GM21619 (cell line): ENCODE data around the gene PRKCB.
A peak's percentile ranks its signal among the peaks of the same experiment; 100 is the strongest.

Source experiments
- ATAC-seq: cut with Tn5 transposase; IDR thresholded peaks from one replicate; pipeline ENCODE4 v1.9.1; 2021; ENCODE audit not compliant: unreplicated experiment

PRKCB gene

DNA sequence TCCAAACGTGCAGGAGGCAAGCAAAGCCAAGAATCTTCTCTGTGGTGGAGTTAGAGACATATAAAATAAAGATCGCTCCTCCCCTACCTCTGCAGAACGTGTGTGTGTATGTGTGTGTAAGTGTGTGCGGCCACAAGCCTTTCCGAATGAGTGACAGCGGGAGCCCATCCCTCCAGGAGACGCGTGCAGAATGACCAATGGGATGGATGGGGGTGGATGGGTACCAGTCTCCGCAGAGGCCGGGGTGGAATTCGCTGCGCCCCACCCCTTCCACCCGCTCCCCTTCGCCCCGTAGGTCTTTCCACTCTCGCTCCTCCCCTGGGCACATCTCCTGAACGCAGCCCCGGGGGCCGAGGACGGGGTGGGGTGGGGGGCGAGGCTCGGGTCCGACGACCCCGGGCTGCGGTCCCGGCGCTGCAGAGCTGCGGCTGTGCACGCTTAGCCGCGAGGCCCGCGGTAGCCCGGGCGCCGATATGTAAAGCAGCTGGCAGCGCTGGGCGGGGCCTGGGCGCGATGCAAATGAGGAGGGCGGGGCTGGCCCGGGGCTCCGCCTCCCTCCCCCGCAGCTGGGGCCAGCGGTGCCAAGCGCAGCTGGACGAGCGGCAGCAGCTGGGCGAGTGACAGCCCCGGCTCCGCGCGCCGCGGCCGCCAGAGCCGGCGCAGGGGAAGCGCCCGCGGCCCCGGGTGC is at the start of gene PRKCB:
Gene PRKCB (plus strand): TSS at position 594 of the 688 bp plus-strand sequence.
- ATAC-seq: peak; percentile 66

DNA sequence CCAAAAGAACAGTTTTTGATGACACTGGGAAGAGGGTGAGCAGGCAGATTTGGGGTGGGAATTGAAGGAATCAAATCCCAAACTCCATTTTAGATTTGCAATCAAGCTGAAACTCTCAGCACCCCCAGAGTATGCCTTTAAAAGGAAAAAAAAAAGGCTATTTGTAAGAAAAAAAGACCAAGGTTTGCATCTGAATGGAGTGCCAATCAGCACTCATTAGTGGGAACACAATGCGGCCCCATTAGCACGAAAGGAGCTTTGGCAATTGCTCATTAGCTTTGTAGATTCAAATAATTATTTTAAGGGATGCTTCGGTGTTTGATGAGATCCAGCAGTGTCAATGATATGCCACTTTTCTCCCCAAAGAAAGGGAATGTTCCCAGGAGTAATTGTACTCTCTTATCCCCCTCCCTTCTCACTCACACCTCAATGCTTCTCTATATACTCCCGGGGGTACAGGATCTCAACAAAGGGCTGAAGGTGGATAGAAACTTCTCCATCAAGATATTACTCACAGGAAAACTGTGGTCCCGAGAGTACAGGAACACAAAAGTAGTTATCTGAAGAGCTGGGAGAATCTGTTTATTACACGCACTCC is 48.7 kb upstream of the PRKCB start:
- ATAC-seq: no peak

DNA sequence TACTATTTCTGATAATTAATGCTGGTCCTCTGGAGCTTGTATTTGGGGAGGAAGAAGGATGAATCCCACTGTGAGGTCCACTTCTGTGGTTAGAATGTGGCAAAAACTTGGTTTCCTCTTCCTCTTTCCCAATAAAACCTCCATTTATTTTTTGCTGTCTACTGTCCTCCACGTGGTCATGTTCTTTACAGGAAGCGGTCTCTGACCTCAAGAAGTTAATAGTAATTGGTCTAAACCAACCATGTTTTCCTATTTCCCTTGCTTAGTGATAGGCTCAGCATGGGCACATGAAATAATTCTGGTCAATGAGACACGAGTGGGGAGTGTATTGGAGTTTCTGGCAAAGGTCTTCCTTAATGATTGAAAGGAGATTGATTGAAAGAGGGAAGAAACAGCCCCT is 47.1 kb upstream of the PRKCB start:
- ATAC-seq: no peak

DNA sequence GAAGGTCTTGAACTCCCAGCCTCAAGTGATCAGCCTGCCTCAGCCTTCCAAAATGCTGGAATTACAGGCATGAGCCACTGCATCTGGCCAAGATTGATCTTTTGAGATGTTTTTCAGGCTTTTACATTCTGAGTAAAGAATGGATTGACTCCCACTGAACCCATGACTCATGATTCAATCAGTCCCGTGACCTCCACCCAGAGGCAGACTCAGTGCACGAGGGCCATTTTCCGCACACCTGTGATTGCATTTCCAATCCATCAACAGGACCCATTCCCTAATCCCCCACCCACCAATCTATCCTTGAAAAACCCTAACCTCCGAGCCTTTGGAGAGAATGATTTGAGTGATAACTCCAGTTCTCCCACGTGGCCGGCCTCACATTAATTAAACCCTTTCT is 40.4 kb upstream of the PRKCB start:
- no peak for ATAC-seq

DNA sequence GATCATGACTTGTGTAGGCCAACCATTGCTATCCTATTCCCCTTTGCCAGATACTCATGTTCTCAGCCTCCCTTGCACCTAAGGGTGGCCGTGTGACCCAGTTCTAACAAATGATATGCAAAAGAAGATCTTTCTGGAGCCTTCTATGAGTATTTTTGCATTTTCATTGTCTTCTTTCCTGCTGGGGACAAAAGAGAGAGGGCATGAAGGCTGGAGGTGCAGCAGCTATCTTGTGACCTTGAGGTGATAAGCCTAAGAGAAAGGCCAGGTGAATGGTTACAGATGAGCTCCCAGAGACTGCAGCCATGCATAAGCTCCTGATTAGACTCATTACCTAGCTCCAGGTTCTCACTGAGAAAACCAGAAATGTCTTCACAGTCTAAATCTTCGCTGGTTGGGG is 38.8 kb upstream of the PRKCB start:
- ATAC-seq: no peak

DNA sequence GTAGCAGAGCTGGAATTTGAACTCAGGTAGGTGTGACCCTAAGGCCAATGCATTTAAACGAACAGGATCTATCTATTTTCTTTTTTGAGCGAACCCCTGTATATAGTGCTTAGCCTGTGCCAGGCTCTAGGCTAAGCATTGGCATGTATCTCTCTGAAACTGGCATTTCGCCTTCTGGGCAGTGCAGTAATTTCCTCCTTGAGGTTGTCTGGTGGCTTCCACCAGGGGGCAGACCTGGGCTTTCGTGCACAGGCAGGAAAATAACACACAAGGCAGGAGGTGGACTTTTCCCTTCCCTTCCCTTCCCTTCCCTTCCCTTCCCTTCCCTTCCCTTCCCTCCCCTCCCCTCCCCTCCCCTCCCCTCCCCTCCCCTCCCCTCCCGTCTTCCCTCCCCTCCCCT is 34.4 kb upstream of the PRKCB start:
- no peak for ATAC-seq

DNA sequence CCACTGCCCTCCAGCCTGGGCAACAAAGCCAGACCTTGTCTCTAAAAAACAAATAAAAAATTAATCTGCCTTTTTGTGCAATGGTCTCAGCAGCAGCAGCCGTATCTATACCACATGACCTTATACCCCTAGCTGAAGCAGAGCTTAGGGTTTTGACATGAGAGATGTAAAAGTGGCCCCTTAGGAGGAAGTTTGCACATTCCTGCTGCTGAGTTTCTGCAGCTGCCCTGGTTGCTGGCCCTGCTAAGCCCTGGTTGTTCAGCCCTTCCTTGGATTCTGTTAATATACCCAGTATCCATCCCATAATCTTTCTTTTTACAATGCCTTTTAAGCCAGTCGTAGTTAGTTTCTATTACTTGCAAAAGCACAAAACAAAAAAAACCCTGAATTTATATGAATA is 33.0 kb upstream of the PRKCB start:
- no peak for ATAC-seq

DNA sequence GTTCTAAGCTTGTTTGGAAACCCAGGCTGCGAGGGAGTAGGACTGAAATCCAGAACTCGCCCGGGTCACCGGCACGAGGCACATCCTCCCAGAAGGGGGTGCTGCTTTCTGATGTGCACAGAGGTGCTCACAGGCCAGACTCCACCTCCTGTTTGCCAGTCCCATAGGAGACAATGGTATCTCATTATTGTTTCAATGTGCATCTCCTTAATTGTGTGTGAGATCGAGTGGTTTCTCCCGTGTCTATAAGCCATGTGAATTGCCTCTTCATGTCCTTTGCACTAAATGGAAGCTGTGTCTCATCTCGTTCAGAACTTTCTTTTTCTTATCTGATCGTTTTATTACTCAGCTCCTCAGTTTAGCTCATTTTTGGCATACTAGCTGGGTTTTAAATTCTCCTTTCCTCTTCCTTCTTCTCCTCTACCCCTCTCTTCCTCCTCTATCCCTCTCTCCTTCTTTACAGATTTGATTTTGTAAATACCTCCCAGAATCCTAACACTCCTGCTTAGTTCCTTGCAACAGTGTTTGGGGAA is 32.1 kb upstream of the PRKCB start:
- peak; percentile 71 for ATAC-seq

DNA sequence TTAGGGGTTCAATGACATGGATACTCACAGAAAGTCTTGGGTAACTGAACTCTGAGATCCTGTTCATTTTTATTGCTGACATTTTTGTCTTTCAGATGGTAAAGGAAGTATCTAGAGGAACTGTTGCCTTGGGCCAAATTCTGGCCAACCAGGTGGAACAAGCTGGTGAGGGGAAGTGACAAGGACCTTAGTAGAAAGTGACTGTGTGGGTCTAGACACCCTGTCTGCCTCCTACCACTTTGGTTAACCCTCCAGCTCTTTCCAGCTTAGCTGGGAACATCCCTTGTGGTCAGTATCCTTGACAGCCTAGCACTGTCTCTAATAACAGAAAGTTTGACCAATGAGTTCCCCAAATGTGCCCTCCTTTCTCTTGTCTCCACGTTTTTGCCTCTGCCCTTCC is 28.8 kb upstream of the PRKCB start:
- ATAC-seq: no peak

DNA sequence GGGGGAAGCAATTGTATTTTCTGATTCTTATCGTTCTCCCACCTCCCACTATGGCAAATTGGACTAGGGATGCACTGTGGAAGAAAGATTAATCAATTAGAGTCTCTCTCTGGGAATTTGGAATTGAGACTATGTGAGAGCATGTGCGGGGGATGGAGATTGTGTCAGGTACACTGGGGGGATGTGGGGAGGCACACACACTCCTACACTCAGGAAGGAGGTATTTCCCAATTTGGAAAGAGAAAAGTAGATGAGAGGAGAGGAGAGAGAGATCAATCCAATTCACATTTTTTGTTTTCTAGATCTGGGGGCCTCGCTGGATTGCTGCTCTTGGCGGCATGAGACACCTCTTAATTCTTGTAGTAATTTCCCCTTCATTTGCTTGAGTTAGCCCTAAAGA is 14.3 kb upstream of the PRKCB start:
- no peak for ATAC-seq

DNA sequence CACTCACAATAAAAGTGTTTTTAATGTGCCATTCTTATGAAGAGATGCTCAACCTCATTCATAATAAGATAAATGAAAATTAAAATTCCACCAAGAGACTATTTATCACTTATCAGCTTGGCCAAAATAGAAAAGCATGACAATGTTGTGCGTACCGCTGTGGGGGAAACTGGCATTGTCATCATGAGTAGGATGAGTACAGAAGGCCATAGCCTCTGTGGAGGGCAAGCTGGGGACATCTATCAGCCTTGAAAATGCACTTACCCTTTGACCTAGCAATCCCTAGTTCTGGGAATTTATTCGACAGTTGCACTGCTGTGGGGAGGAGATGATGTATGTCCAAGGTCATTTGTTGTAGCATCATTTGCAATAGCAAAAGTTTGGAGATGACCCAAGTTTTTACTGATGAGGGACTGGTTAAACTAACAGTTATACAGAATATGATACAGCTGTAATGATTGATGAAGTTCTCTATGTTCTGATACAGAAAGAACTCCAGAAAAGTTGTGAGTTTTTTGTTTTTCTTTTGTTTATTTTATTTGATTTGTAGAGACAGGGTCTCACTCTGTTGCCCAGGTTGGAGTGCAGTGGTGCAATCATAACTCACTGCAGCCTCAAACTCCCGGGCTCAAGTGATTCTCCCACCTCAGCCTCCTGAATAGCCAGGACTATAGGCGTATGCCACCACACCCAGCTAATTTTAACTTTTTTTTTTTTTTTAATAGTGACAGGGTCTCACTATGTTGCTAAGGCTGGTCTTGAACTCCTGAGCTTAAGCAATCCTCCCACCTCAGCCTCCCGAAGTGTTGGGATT is 13.7 kb upstream of the PRKCB start:
- ATAC-seq: no peak

DNA sequence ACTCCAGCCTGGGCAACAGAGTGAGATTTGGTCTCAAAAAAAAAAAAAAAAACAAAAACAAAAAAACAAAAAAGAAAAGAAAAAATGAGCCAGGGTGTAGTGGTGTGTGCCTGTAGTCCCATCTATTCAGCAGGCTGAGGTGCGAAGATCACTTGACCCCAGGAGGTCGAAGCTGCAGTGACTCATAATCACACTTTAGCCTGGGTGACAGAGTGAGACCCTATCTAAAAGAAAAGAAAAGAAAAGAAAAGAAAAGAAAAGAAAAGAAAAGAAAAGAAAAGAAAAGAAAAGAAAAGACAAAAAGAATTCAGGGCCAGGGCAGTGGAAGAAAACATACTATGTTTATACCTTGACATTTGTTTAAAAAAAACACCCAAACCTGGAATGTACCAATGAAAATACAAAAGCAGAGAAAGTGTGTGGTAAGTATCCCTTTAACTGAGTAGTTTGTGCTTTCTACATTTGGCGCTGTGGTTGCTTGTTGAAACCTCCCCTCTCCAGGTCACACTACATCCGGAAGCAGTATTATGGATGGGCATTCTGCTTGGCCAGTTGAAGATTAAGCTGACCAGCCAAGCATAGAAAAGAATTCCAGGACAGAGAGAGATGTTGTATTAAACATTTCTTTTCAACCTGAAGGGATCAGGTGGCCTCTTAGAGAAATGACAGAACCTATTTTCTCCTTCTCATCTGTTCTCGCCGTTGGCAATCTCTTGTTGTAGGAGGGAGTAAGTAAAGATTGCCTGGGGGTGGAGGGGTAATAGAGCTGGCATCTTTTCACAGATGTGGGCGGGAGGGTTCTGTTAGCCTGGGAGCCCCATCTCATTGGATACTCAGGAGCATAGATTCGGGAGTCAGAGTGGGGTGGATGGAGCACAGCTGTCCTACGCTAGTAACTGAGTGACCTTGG is 12.1 kb upstream of the PRKCB start:
- no peak for ATAC-seq

DNA sequence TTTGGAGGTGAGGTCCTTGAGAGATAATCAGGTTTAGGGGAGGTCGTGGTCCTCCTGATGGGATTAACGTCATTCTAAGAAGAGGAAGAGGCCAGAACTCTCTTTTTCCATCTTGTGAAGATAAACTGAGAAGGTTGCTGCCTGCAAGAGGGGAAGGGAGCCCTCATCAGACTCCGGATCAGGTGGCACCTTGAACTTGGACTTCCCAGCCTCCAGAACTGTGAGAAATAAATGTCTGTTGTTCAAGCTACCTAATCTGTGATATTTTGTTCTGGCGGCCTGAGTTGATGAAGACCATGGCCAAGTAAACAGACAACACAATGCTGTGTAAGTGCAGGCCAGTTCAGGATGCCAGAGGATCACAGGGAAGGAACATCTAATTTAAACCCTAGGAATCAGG is 10.9 kb upstream of the PRKCB start:
- no peak for ATAC-seq

DNA sequence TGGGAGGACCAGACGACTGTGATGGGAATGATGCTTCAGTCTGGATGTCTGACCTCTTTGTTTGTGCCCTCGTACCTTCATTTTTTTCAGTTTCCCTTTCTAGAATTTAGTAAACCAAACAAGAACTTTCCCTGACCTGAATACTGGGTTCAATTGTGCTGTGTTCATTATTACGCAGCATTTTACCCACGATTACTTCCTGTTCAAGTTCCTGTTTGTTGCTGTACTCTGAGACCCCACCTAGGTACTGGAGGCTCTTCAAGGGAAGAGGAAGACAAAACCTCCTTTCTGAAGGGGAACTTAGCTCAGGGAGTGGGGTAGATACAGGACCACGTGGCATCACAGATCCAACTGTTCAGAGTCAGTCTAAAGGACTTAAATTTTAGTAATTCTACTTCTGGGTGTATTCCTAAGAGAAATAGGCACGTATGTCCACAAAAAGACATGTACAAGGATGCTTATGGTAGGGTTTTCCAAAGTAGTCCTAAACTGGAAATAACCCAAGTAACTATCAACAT is 9.2 kb upstream of the PRKCB start:
- ATAC-seq: no peak

DNA sequence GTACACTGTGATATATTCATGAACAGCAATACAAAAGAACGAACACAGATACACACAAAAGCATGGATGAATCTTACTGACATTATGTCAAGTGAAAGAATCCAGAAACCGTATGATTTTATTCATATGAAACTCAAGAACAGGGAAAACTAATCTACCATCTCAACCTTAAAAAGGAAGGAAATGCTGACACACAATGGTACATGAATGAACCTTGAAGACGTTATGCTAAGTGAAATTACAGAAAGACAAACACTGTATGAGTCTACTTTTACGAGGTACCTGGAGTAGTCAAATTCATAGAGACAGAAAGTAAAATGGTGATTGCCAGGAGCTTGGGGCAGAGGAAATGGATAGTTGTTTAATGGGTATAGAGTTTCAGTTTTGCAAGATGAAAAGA is 8.7 kb upstream of the PRKCB start:
- ATAC-seq: no peak

DNA sequence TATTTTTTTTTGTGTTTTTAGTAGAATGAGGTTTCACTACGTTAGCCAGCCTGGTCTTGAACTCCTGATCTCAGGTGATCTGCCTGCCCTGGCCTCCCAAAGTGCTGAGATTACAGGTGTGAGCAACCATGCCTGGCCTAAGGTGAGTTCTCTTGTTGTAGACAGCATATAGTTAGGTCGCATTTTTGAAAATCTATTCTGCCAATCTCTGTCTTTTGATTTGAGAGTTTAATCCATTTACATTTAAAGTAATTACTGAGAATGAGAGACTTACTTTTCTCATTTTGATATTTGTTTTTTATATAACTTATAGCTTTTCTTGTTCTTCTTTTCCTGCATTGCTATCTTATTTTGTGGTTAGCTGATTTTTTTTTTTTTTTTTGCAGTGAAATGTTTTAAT is 6.3 kb upstream of the PRKCB start:
- ATAC-seq: no peak

DNA sequence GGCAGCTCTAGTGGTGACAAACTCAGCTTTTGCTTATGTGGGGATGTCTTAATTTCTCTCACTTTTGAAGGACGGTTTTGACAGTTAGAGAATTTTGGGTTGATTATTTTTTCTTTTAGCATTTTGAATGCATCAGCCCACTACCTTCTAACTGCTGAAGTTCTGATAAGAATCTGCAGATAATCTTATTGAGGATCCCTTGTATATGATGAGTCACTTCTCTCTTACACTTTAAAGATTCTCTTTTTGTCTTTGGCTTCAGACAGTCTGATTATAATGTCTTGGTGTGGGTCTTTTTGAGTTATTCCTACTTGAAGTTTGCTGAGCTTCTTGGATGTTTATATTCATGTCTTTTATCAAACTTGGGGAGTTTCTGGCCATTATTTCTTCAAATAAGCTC is 5.5 kb upstream of the PRKCB start:
- ATAC-seq: no peak

DNA sequence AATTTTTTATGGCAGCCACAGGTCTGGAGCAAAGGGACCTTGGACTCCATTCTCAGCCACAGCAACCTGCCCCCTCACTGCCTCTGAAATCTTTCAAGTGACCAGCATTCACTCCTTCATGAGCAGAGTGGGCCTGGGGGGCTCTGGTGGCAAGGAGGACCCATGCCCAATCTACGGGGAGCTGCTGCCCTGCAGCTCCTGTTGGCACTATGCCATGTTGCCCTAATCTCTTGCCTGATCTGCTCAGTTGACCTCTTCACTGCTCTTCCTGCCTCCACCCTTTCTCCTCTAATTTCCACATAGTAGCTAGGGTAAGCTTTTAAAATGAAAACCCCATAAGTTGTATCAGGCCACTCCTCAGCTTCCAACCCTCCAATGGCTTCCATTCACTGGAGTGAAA is 2.9 kb upstream of the PRKCB start:
- ATAC-seq: no peak

DNA sequence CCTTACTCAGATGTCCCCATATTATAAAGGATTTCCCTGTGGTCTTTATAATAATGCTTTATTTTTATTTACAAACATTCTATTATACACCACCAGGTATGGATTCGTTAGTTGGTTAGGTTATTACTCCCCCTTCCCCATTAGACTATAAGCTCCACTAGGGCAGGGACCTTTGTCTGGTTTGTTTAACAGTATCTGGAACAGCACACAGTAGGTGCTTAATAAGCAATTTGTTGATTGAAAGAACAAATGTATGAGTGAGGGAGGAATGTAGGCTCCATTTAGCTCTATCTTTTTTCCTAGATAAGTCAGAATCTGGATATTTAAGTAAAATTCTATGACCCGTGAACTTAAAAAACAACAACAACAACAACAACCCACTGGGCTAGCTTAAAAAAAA is 2.3 kb upstream of the PRKCB start:
- ATAC-seq: no peak

DNA sequence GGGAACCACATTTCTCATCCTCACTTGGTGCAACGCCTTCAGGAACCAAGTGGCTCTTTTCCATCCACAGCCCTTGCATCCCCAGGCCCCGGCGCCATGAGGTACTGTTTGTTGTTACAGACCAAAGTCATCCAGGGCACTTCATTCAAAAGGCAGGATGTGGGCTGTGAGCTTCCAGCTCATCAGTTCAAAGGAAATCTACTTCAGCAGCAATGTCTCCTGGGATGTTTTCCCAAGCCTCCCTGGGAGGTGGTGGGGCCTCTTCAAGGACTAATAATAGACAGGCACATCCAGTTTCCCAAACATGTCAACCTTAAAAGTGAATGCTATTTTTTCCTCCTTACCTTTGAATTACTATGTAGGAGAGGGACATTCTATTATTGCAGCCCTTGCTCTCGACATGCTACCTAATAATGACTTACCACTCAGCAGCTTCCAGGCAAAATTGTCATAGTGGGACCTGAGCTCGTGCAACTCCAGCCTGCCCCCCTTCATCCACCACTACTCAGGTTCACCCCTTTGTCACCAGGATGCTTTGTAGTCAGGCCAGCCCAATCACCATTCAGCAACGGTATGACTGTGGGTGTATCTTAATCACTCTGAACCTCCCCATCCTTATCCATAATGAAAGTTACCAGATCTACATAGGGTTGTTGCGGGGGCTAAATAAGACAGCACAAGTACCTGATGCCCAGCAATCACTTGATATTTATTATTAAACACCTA is 1.7 kb upstream of the PRKCB start:
- no peak for ATAC-seq
